22Rv1 (cell line): ENCODE results near the gene RUBCNL.

Experiments used
- ZFX ChIP-seq: fragments of 450-650 bp; IDR thresholded peaks from 2 replicates; pipeline ENCODE4 v1.6.1; 2017; ENCODE audit warnings: antibody characterized with exemption, borderline replicate concordance
- TF ChIP-seq, protein P1 (sequence below): fragments of 450-650 bp; IDR thresholded peaks from 2 replicates; pipeline ENCODE4 v1.5.1; 2017; ENCODE audit warnings: mild to moderate bottlenecking

DNA sequence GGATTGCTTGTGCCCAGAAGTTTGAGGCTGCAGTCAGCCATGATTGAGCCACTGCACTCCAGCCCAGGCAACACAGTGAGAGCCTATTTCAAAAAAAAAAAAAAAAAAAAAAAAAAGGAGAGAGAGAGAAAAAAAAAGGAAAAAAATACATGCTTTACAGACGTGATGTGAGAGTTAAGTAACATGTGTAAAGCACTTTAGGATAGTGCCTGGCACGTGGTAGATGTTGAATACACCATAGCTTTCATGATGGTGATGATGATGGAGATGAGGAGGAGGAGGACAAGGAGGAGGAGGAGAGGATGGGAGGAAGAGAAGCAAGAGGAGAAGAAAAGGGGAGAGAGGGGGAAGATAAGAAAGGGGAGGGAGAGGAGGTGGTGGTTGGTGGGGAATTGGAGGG is 15.1 kb upstream of the RUBCNL start:
- TF ChIP-seq, protein P1, sequence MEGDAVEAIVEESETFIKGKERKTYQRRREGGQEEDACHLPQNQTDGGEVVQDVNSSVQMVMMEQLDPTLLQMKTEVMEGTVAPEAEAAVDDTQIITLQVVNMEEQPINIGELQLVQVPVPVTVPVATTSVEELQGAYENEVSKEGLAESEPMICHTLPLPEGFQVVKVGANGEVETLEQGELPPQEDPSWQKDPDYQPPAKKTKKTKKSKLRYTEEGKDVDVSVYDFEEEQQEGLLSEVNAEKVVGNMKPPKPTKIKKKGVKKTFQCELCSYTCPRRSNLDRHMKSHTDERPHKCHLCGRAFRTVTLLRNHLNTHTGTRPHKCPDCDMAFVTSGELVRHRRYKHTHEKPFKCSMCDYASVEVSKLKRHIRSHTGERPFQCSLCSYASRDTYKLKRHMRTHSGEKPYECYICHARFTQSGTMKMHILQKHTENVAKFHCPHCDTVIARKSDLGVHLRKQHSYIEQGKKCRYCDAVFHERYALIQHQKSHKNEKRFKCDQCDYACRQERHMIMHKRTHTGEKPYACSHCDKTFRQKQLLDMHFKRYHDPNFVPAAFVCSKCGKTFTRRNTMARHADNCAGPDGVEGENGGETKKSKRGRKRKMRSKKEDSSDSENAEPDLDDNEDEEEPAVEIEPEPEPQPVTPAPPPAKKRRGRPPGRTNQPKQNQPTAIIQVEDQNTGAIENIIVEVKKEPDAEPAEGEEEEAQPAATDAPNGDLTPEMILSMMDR = no peak
- TF ChIP-seq ZFX = no peak
